ENCODE measurements around the gene LRMDA. TPM values are rescaled to one million over a fixed set of nuclear protein-coding genes. Genes with fewer than 3 reads are reported as not detected.

Gene LRMDA
- total and polyA plus RNA-seq, 2 of the 13 experiments (the other 11 are each of a cell fraction or from before 2014, with no cell fraction given): 13.4 to 22.0 TPM

- TF ChIP-seq E2F2 (CRISPR knock-in tag; IDR thresholded peaks at IDR 0.05; ENCODE audit: borderline replicate concordance): no peak
- peak; percentile 61; the same call in 1 of the 2 replicates for TF ChIP-seq MAZ (IDR thresholded peaks at IDR 0.05; ENCODE audit: borderline replicate concordance, low read depth, low read length)
- peak; percentile 71; the same call in 1 of the 2 replicates for TF ChIP-seq MAZ (CRISPR knock-in tag; IDR thresholded peaks at IDR 0.05; ENCODE audit: low read depth)
- TF ChIP-seq ZNF646 (CRISPR knock-in tag; IDR thresholded peaks at IDR 0.05): no peak
- no peak for TF ChIP-seq PHB2 (IDR thresholded peaks at IDR 0.05; ENCODE audit: partially characterized antibody)
- TF ChIP-seq MLXIP (CRISPR knock-in tag; IDR thresholded peaks at IDR 0.05; ENCODE audit: borderline replicate concordance): no peak
- TF ChIP-seq ZNF574 (CRISPR knock-in tag; IDR thresholded peaks at IDR 0.05): peak; percentile 87
- TF ChIP-seq KDM3A (CRISPR knock-in tag; IDR thresholded peaks at IDR 0.05; ENCODE audit: low read depth): peak; percentile 90; the same call in 1 of the 2 replicates
These were observed 619.8 kb downstream of the LRMDA start (continued) for GRCh38 chr10:76051007-76051936.

Data from HepG2 (cell line).